ENCODE data around the gene EIF3B.
"Not testable (repeated sequence)": the region's sequence is repeated elsewhere in the genome, so short reads cannot be mapped to it uniquely, and the experiment has no call there.

EIF3B gene

DNA sequence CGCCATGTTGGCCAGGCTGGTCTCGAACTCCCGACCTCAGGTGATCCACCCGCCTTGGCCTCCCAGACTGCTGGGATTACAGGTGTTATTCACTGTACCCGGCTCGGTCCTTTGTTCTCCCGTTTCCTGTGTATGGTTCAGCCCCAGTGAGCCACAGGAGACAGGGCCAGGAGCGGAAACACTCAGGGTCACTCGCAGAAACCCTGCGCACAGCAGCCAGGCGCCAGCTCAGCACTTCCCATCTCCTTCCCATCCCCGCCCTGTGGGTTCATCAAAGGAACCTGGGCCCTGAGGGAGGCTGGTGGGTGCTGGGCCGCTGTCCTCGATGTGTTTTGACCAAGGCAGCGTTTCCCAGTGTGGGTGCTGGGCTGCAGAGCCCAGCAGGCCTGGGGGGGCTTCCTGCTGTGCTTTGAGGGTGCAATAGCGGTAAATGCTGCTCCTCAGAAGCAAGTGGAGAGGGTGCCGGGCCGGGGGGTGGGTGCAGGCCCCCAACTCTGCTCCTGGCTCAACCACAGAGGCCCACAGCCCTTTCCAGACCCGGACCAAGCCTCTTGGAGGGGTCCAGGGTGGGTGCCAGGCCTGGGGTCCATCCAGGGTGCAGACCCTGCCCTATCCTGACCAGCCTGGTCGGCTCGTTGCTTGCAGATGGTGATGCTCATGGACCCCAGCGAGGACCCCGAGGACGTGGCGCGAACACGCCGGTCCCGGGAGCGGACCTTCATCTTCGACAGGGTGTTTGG is 33.4 kb downstream of the EIF3B start:
- Histone ChIP-seq H3K9me3 (ENCODE audit: control insufficient read depth in 2 of 2, low read length in 2 of 2) (no peaks in the 10 kb centered on the region), H3K9ac (ENCODE audit: low read length in 2 of 2) (no peak overlapping the region), H3K36me3 (ENCODE audit: control insufficient read depth in 2 of 2, insufficient read depth in 2 of 2, low read length in 2 of 2) (no peaks in the 10 kb centered on the region), H3K27me3 (ENCODE audit: control insufficient read depth in 1 of 2, insufficient read depth in 2 of 2, low read length in 2 of 2) (no peaks in the 10 kb centered on the region), H3K4me3 (ENCODE audit: low read length in 2 of 2) (no peak overlapping the region), H3K4me1 (ENCODE audit: control insufficient read depth, insufficient read depth, low read length) (no peaks in the 10 kb centered on the region), H3K27ac (ENCODE audit: low read length) (no peak overlapping the region)

DNA sequence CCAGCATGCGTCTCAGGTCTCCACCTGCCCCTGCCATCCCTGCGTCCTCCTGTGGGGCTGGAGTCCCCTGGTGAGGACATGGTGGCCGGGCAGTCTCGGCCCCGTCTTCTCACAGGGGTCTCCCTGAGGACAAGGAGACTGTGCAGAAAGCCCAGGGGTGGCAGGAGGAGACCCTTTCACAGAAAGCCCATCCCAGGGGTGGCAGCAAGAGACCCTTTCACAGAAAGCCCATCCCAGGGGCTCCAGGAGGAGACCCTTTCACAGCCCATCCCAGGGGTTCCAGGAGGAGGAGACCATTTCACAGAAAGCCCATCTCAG is 34.0 kb downstream of the EIF3B start:
- Histone ChIP-seq H3K36me3 (ENCODE audit: control insufficient read depth in 2 of 2, insufficient read depth in 2 of 2, low read length in 2 of 2) (no peaks in the 10 kb centered on the region), H3K9ac (ENCODE audit: low read length in 2 of 2) (no peak overlapping the region), H3K27me3 (ENCODE audit: control insufficient read depth in 1 of 2, insufficient read depth in 2 of 2, low read length in 2 of 2) (no peaks in the 10 kb centered on the region), H3K4me3 (ENCODE audit: low read length in 2 of 2) (no peak overlapping the region), H3K9me3 (ENCODE audit: control insufficient read depth in 2 of 2, low read length in 2 of 2) (no peaks in the 10 kb centered on the region), H3K27ac (ENCODE audit: low read length) (no peak overlapping the region), H3K4me1 (ENCODE audit: control insufficient read depth, insufficient read depth, low read length) (no peaks in the 10 kb centered on the region)

DNA sequence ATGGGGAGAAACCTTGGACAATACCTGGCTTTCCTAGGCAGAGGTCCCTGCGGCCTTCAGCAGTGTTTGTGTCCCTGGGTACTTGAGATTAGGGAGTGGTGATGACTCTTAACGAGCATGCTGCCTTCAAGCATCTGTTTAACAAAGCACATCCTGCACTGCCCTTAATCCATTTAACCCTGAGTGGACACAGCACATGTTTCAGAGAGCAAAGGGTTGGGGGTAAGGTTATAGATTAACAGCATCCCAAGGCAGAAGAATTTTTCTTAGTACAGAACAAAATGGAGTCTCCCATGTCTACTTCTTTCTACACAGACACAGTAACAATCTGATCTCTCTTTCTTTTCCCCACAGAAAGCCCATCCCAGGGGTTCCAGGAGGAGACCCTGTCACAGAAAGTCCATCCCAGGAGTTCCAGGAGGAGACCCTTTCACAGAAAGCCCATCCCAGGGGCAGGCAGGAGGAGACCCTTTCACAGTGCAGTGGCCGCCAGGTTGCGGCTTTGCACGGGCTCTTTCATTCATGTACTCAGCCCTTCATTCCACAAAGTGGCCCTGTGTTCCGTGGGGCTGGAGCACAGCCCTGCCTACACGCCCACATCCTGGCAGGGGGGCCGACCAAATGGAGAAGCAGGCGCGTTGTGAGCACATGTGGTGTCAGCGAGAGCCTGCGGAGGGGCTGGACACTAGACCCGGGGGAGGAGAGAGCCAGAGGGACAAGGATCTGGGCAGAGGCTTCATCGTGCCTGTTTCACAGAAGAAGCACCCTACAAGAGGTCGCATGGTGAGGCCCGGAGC is 35.6 kb downstream of the EIF3B start:
- not testable (repeated sequence) for H3K36me3 ChIP-seq (ENCODE audit: control insufficient read depth in 2 of 2, insufficient read depth in 2 of 2, low read length in 2 of 2); H3K27ac ChIP-seq (ENCODE audit: low read length); H3K9me3 ChIP-seq (ENCODE audit: control insufficient read depth in 2 of 2, low read length in 2 of 2); H3K27me3 ChIP-seq (ENCODE audit: control insufficient read depth in 1 of 2, insufficient read depth in 2 of 2, low read length in 2 of 2); H3K4me3 ChIP-seq (ENCODE audit: low read length in 2 of 2); H3K4me1 ChIP-seq (ENCODE audit: control insufficient read depth, insufficient read depth, low read length); H3K9ac ChIP-seq (ENCODE audit: low read length in 2 of 2)

DNA sequence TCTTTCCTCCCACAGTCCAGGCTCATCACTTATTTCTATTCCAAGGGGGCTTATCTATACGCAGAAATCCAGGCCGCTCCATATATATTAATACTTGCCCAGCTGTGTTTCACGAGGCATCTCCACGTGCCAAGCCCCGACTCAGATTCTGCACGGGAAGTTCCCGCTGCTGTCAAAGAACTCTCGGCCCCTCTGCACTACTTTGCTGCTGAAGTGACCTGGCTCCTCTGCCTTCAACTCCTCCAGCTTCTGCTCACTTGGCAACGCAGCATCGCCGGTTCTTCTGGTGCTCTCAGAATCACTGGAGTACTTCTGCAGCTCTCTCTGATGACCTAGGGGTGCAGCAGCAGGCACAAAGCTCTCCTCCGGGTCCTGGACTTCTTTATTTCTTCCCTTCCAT is 39.1 kb downstream of the EIF3B start:
- H3K27ac ChIP-seq (ENCODE audit: low read length) = no peak overlapping the region
- H3K9ac ChIP-seq (ENCODE audit: low read length in 2 of 2) = no peak overlapping the region
- H3K36me3 ChIP-seq (ENCODE audit: control insufficient read depth in 2 of 2, insufficient read depth in 2 of 2, low read length in 2 of 2) = no peaks in the 10 kb centered on the region
- H3K4me1 ChIP-seq (ENCODE audit: control insufficient read depth, insufficient read depth, low read length) = no peaks in the 10 kb centered on the region
- no peak overlapping the region for H3K4me3 ChIP-seq (ENCODE audit: low read length in 2 of 2)
- no peaks in the 10 kb centered on the region for H3K27me3 ChIP-seq (ENCODE audit: control insufficient read depth in 1 of 2, insufficient read depth in 2 of 2, low read length in 2 of 2)
- no peaks in the 10 kb centered on the region for H3K9me3 ChIP-seq (ENCODE audit: control insufficient read depth in 2 of 2, low read length in 2 of 2)

DNA sequence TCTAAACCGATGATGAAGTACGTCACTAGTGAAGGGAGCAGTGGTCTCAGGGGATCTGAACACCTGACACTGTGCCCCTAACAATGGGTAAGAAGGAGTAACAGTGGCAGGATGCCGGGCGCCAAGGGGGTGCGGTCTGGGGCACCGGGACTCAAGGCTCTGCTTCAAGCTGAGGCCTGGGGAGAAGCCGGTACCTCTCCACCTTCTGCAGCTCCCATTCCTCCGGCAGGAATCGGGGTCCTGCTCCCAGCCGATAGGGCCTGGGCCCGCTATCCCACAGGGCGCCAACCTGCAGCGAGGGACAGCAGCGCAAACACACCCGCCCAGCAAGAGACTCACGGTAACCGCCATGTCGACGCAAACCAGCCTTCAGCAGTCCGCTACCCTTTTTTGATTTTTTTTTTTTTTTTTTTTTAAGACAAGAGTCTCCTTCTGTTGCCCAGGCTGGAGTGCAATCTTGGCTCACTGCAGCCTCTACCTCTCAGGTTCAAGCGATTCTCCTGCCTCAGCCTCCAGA is 40.0 kb downstream of the EIF3B start:
- Histone ChIP-seq H3K9me3 (ENCODE audit: control insufficient read depth in 2 of 2, low read length in 2 of 2) (no peaks in the 10 kb centered on the region), H3K4me3 (ENCODE audit: low read length in 2 of 2) (no peak overlapping the region), H3K27me3 (ENCODE audit: control insufficient read depth in 1 of 2, insufficient read depth in 2 of 2, low read length in 2 of 2) (no peaks in the 10 kb centered on the region), H3K36me3 (ENCODE audit: control insufficient read depth in 2 of 2, insufficient read depth in 2 of 2, low read length in 2 of 2) (no peaks in the 10 kb centered on the region), H3K9ac (ENCODE audit: low read length in 2 of 2) (no peak overlapping the region), H3K27ac (ENCODE audit: low read length) (no peak overlapping the region), H3K4me1 (ENCODE audit: control insufficient read depth, insufficient read depth, low read length) (peaks cover 2% of the 10 kb centered on the region)

DNA sequence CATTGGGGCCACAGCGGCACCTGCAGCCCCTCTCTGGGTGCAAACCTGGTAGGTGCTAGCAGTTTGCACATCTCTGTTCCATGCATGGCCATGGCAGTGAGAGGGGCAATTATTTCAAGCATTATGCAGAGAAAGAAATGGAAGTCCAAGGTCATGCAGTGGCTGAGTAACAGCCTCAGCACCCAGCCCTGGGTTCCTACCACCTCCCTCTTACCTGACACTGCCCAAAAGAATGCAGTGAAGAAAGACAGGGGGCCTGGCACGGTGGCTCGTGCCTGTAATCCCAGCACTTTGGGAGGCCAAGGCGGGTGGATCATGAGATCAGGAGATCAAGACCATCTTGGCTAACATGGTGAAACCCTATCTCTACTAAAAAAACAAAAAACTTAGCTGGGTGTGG is 43.9 kb downstream of the EIF3B start:
- Histone ChIP-seq H3K9me3 (ENCODE audit: control insufficient read depth in 2 of 2, low read length in 2 of 2) (no peaks in the 10 kb centered on the region), H3K4me3 (ENCODE audit: low read length in 2 of 2) (no peak overlapping the region), H3K27ac (ENCODE audit: low read length) (no peak overlapping the region), H3K4me1 (ENCODE audit: control insufficient read depth, insufficient read depth, low read length) (peaks cover 12% of the 10 kb centered on the region), H3K9ac (ENCODE audit: low read length in 2 of 2) (no peak overlapping the region), H3K27me3 (ENCODE audit: control insufficient read depth in 1 of 2, insufficient read depth in 2 of 2, low read length in 2 of 2) (no peaks in the 10 kb centered on the region), H3K36me3 (ENCODE audit: control insufficient read depth in 2 of 2, insufficient read depth in 2 of 2, low read length in 2 of 2) (no peaks in the 10 kb centered on the region)

DNA sequence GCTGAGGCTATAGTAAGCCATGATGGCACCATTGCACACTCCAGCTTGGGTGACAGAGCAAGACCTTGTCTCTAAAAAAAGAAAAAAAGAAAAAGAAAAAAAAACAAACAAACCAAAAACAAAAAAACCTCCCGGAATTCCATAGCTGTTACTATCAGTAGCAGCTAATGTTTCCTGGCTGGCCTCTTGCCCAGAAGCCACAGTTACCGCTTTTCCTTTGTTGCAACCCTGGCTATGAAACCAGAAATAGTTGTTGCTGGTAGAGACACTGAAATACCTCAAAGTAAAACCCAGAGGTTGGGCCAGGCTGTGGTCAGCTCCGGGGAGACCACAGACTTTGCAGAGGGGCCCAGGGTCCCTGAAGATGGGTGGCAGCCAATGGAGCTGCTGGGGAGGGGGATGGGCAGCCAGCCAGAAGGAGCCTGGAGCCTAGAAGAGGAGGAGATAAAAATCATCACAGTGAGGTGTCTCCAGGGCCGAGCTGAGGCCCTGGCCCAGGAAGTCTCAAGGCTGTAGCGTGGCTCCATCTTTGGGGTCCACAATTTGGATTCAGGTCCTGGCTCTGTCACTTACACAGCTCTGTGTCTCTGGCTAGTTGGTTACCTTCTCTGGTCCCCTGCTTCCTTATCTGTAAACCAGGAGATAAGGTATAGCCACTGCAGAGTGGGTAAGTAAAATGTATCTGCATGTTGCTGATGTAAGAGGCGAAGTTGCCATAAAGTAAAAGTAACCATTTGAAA is 45.4 kb downstream of the EIF3B start:
- H3K4me3 ChIP-seq (ENCODE audit: low read length in 2 of 2) = peak overlapping the region; percentile 13 to 22
- peak overlapping the region in 1 of 2 donors; percentile 5 for H3K9ac ChIP-seq (ENCODE audit: low read length in 2 of 2)
- H3K27ac ChIP-seq (ENCODE audit: low read length) = no peak overlapping the region
- peaks cover 19% of the 10 kb centered on the region for H3K4me1 ChIP-seq (ENCODE audit: control insufficient read depth, insufficient read depth, low read length)
- H3K27me3 ChIP-seq (ENCODE audit: control insufficient read depth in 1 of 2, insufficient read depth in 2 of 2, low read length in 2 of 2) = no peaks in the 10 kb centered on the region
- H3K9me3 ChIP-seq (ENCODE audit: control insufficient read depth in 2 of 2, low read length in 2 of 2) = no peaks in the 10 kb centered on the region
- no peaks in the 10 kb centered on the region for H3K36me3 ChIP-seq (ENCODE audit: control insufficient read depth in 2 of 2, insufficient read depth in 2 of 2, low read length in 2 of 2)

DNA sequence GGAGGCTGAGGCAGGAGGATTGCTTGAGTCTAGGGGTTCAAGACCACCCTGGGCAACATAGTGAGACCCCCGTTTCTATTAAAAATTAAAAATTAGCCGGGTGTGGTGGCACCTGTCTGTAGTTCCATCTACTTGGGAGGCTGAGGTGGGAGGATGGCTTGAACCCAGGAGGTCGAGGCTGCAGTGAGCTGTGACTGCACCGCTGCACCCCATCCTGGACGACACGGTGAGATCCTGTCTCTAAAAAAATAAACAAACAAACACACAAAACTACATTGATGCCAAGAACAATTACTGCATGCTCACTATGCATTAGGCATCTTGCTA is 48.0 kb downstream of the EIF3B start:
- no peaks in the 10 kb centered on the region for H3K27me3 ChIP-seq (ENCODE audit: control insufficient read depth in 1 of 2, insufficient read depth in 2 of 2, low read length in 2 of 2)
- H3K4me3 ChIP-seq (ENCODE audit: low read length in 2 of 2) = peak overlapping the region; percentile 89 to 95
- H3K36me3 ChIP-seq (ENCODE audit: control insufficient read depth in 2 of 2, insufficient read depth in 2 of 2, low read length in 2 of 2) = no peaks in the 10 kb centered on the region
- no peak overlapping the region for H3K27ac ChIP-seq (ENCODE audit: low read length)
- no peak overlapping the region for H3K9ac ChIP-seq (ENCODE audit: low read length in 2 of 2)
- H3K9me3 ChIP-seq (ENCODE audit: control insufficient read depth in 2 of 2, low read length in 2 of 2) = no peaks in the 10 kb centered on the region
- peaks cover 25% of the 10 kb centered on the region for H3K4me1 ChIP-seq (ENCODE audit: control insufficient read depth, insufficient read depth, low read length)

DNA sequence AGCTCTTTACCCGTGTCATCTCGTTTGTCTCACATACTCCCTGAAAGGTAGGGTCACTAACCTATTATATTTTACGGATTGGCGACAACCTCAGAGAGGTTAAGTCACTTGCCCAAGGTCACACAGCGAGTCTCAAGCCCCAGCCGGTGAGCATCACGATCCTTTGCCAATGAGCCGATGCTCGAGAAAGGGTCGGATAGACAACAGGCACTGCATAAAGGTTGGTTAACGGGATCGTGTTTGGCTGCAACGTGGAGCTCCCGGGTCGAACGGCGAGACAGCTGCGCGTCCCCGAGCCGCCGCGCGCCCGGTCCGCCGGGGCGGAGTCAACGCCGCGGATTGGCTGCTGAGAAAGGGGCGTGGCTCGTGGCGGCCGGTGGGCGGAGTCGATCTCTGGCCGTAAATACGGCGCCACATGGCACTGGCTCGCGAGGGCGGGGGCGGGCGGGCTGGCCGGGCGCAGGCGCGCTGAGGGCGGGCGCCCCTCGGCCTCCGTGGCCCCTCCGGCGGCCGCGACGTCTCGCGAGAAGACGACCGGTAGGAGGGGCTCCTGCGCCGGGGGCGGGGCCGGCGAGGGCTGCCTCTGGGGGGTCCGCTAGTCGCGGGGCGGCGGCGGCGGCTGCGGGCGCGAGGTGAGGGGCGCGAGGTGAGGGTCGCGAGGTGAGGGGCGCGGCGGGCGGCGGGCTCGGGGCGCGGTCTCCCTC is 48.5 kb downstream of the EIF3B start, which contains the start of gene CHST12:
TSS of gene CHST12 (plus strand) at position 598 of the 704 bp plus-strand sequence. CDS start 29,029 bp downstream, outside the sequence.
- Histone ChIP-seq H3K27ac (ENCODE audit: low read length) (peak within 1 kb of the TSS; percentile 31), H3K27me3 (ENCODE audit: control insufficient read depth in 1 of 2, insufficient read depth in 2 of 2, low read length in 2 of 2) (no peaks in the 10 kb centered on the region), H3K4me3 (ENCODE audit: low read length in 2 of 2) (peak within 1 kb of the TSS; percentile 89 to 95), H3K36me3 (ENCODE audit: control insufficient read depth in 2 of 2, insufficient read depth in 2 of 2, low read length in 2 of 2) (no peaks in the 10 kb centered on the region), H3K9ac (ENCODE audit: low read length in 2 of 2) (peak within 1 kb of the TSS; percentile 73 to 75), H3K9me3 (ENCODE audit: control insufficient read depth in 2 of 2, low read length in 2 of 2) (no peaks in the 10 kb centered on the region), H3K4me1 (ENCODE audit: control insufficient read depth, insufficient read depth, low read length) (peaks cover 25% of the 10 kb centered on the region)
